ENCODE results near the gene ULK2. TPM values are rescaled to one million over a fixed set of nuclear protein-coding genes. Genes with fewer than 3 reads are reported as not detected.
A peak's percentile ranks its signal among the peaks of the same experiment; 100 is the strongest.

Gene ULK2
- total and polyA plus RNA-seq, 4 experiments from 2014 or later = 5.2 to 14.5 (median 11.6) TPM

- Histone ChIP-seq H3K9me3 (ENCODE audit: control insufficient read depth in 1 of 2, low read length in 2 of 2) (no peaks in the 10 kb centered on the region), H3K27me3 (ENCODE audit: insufficient read depth, low read length) (no peaks in the 10 kb centered on the region), H3K4me1 (ENCODE audit: insufficient read depth, low read length) (no peaks in the 10 kb centered on the region), H3K36me3 (ENCODE audit: insufficient read depth, low read length) (peaks cover 4% of the 10 kb centered on the region), H3K27ac (ENCODE audit: low read depth, low read length) (no peak overlapping the region), H3K4me3 (ENCODE audit: low read length in 2 of 2) (no peak overlapping the region)
- H3K4me1 Mint-ChIP-seq = peaks cover 0 to 1% (median 0%) of the 10 kb centered on the region in 4 donors
- ChIA-PET CTCF (ENCODE audit: partially characterized antibody) (interaction anchor here (0.7 to 3.0 kb wide), 6 partner anchors 25 to 301 kb away, joined by 3 to 10 read pairs (median 4); partner anchors contain the start of gene ALDH3A2), POLR2A (ENCODE audit: partially characterized antibody) (no interaction called here)
- no peaks in the 10 kb centered on the region for H3K27me3 Mint-ChIP-seq
- no peak overlapping the region for H3K27ac Mint-ChIP-seq
- H3K4me3 Mint-ChIP-seq = no peak overlapping the region
- DNase-seq = peak in 4 of 5 donors; percentile 5 to 22 (median 11)
- intact Hi-C loops (cut with micrococcal nuclease) = loop anchor here (1.0 to 5.0 kb wide), 2 partner anchors 45 to 298 kb away; no protein-coding TSS in a partner anchor
- no peaks in the 10 kb centered on the region for H3K9me3 Mint-ChIP-seq
- H3K36me3 Mint-ChIP-seq = peaks cover 37 to 43% of the 10 kb centered on the region in 2 donors
These were observed 55.3 kb downstream of the ULK2 start for GRCh38 chr17:19812407-19812806.

DNA sequence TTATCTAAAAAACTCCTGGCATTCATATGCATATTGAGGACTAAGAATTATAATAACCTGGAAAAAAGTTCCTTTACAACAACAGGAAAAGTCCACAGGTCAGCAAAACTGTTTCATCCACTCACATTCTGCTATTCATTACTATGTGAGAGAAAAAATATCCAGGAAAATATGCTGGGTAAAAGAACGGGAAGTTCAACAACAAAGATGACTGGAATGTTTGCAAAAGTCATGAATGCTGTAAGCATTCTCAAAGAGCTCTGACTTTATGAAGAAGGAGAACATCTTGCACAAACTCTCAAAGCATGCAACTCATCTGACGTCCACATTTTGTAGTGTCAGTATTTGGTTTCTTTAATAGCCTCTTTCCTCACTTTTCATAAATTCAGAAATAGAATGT lies 62.7 kb downstream of the ULK2 start:
- Histone ChIP-seq H3K27ac (ENCODE audit: low read depth, low read length) (no peak overlapping the region), H3K9me3 (ENCODE audit: control insufficient read depth in 1 of 2, low read length in 2 of 2) (no peaks in the 10 kb centered on the region), H3K36me3 (ENCODE audit: insufficient read depth, low read length) (no peaks in the 10 kb centered on the region), H3K4me1 (ENCODE audit: insufficient read depth, low read length) (peaks cover 6% of the 10 kb centered on the region), H3K4me3 (ENCODE audit: low read length in 2 of 2) (no peak overlapping the region), H3K27me3 (ENCODE audit: insufficient read depth, low read length) (no peaks in the 10 kb centered on the region)
- Mint-ChIP-seq H3K36me3 (peaks cover 27 to 48% of the 10 kb centered on the region in 2 donors), H3K9me3 (no peaks in the 10 kb centered on the region), H3K4me3 (no peak overlapping the region), H3K27me3 (no peaks in the 10 kb centered on the region), H3K27ac (peak overlapping the region in 1 of 7 donors; percentile 37), H3K4me1 (peaks cover 12 to 24% (median 20%) of the 10 kb centered on the region in 4 donors)
- intact Hi-C loops (cut with micrococcal nuclease) = no loop called here
- ChIA-PET CTCF (ENCODE audit: partially characterized antibody) (no interaction called here), POLR2A (ENCODE audit: partially characterized antibody) (interaction anchor here (0.7 kb wide), 1 partner anchor 48 kb away, joined by 3 read pairs; no protein-coding TSS in a partner anchor)
- DNase-seq = no peak

DNA sequence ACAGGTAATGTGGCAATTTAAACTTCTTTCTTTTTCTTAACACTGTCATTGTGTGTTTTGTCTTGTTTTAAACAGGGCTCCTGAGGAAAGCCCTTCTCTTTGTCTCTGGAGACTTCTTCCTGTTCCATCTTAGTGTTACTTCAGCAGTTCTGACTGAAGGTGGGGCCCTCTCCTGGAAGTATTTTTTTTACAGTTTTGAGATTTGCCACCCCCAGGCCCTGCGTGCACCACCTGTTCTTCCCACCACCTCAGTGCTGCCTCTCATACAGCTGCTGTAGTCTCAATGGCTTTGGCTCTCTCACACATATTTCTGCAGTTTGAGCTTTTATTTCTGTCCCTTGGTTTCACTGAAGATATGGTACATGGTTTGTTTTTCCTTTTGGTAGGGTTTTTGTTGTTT lies 67.2 kb downstream of the ULK2 start:
- intact Hi-C loops (cut with micrococcal nuclease) = no loop called here
- Histone ChIP-seq H3K27me3 (ENCODE audit: insufficient read depth, low read length) (no peaks in the 10 kb centered on the region), H3K4me1 (ENCODE audit: insufficient read depth, low read length) (peaks cover 6% of the 10 kb centered on the region), H3K36me3 (ENCODE audit: insufficient read depth, low read length) (peaks cover 15% of the 10 kb centered on the region), H3K9me3 (ENCODE audit: control insufficient read depth in 1 of 2, low read length in 2 of 2) (peaks cover 0 to 7% of the 10 kb centered on the region in 2 donors), H3K4me3 (ENCODE audit: low read length in 2 of 2) (no peak overlapping the region), H3K27ac (ENCODE audit: low read depth, low read length) (no peak overlapping the region)
- peak in 2 of 5 donors; percentile 2 to 4 for DNase-seq
- ChIA-PET CTCF (ENCODE audit: partially characterized antibody) (interaction anchor here (1.2 kb wide), 1 partner anchor 37 kb away, joined by 4 read pairs; no protein-coding TSS in a partner anchor), POLR2A (ENCODE audit: partially characterized antibody) (no interaction called here)
- H3K4me1 Mint-ChIP-seq = peaks cover 10 to 17% (median 12%) of the 10 kb centered on the region in 4 donors
- peaks cover 0 to 15% (median 14%) of the 10 kb centered on the region in 8 donors for H3K9me3 Mint-ChIP-seq
- H3K27me3 Mint-ChIP-seq = no peaks in the 10 kb centered on the region
- H3K27ac Mint-ChIP-seq = peak overlapping the region in 6 of 7 donors; percentile 20 to 87 (median 62)
- no peak overlapping the region for H3K4me3 Mint-ChIP-seq
- peaks cover 39 to 56% of the 10 kb centered on the region in 2 donors for H3K36me3 Mint-ChIP-seq

DNA sequence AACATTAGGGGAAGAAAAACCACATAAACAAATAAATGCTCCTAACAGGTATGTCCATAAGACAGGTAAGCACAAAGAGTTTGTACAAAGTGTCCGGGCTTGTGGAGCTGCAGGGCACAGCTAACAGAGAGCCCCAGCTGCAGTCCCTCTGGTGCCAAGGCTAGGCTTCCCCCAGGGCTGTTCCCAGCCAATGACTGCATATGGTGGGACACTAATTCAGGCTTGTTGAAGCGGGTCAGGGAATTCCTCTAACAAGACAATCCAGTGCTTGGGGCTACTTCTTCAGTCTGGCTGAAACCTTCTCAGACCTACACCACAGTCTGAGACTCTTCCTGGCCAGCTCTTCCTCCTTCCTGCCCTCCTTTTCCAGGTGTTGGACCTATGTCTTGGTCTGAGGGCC lies 67.9 kb downstream of the ULK2 start:
- Histone ChIP-seq H3K27ac (ENCODE audit: low read depth, low read length) (no peak overlapping the region), H3K4me1 (ENCODE audit: insufficient read depth, low read length) (peaks cover 6% of the 10 kb centered on the region), H3K27me3 (ENCODE audit: insufficient read depth, low read length) (no peaks in the 10 kb centered on the region), H3K4me3 (ENCODE audit: low read length in 2 of 2) (no peak overlapping the region), H3K36me3 (ENCODE audit: insufficient read depth, low read length) (peaks cover 15% of the 10 kb centered on the region), H3K9me3 (ENCODE audit: control insufficient read depth in 1 of 2, low read length in 2 of 2) (peaks cover 0 to 7% of the 10 kb centered on the region in 2 donors)
- Mint-ChIP-seq H3K4me1 (peaks cover 9 to 11% (median 9%) of the 10 kb centered on the region in 4 donors), H3K27ac (peak overlapping the region in 4 of 7 donors; percentile 3 to 72 (median 40)), H3K9me3 (peaks cover 0 to 20% (median 15%) of the 10 kb centered on the region in 8 donors), H3K27me3 (no peaks in the 10 kb centered on the region), H3K36me3 (peaks cover 44 to 54% of the 10 kb centered on the region in 2 donors), H3K4me3 (no peak overlapping the region)
- CTCF ChIA-PET (ENCODE audit: partially characterized antibody) = no interaction called here
- POLR2A ChIA-PET (ENCODE audit: partially characterized antibody) = no interaction called here
- no peak for DNase-seq
- intact Hi-C loops (cut with micrococcal nuclease) = no loop called here

DNA sequence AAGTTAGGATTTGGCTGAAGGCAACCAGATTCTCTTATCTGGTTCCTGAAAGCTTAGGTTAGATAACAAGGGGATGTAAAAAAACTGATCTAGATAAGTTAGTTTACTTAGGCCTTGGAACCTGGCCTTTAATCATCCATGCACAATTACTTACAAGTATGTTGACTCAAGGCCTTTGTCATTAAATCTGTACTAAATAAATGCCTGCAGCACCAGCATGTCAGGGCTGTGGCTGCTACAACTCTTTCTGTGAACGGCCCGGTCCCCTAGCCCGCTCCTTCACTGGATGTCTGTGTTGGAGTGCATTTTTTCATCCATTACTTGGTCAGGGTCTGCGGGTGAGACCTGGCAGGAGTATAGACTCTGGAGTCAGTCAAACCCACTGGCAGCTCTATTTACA lies 71.3 kb downstream of the ULK2 start:
- H3K4me3 Mint-ChIP-seq = no peak overlapping the region
- H3K27ac Mint-ChIP-seq = peak overlapping the region in 2 of 7 donors; percentile 64 to 83
- H3K9me3 ChIP-seq (ENCODE audit: control insufficient read depth in 1 of 2, low read length in 2 of 2) = peaks cover 0 to 7% of the 10 kb centered on the region in 2 donors
- peaks cover 6% of the 10 kb centered on the region for H3K4me1 ChIP-seq (ENCODE audit: insufficient read depth, low read length)
- H3K36me3 ChIP-seq (ENCODE audit: insufficient read depth, low read length) = peaks cover 26% of the 10 kb centered on the region
- peaks cover 9 to 11% (median 9%) of the 10 kb centered on the region in 4 donors for H3K4me1 Mint-ChIP-seq
- intact Hi-C loops (cut with micrococcal nuclease) = no loop called here
- DNase-seq = no peak
- H3K36me3 Mint-ChIP-seq = peaks cover 69 to 76% of the 10 kb centered on the region in 2 donors
- POLR2A ChIA-PET (ENCODE audit: partially characterized antibody) = no interaction called here
- no peak overlapping the region for H3K4me3 ChIP-seq (ENCODE audit: low read length in 2 of 2)
- peaks cover 0 to 28% (median 16%) of the 10 kb centered on the region in 8 donors for H3K9me3 Mint-ChIP-seq
- H3K27me3 ChIP-seq (ENCODE audit: insufficient read depth, low read length) = no peaks in the 10 kb centered on the region
- CTCF ChIA-PET (ENCODE audit: partially characterized antibody) = interaction anchor here (1.3 kb wide), 1 partner anchor 34 kb away, joined by 3 read pairs; no protein-coding TSS in a partner anchor
- H3K27ac ChIP-seq (ENCODE audit: low read depth, low read length) = no peak overlapping the region
- H3K27me3 Mint-ChIP-seq = no peaks in the 10 kb centered on the region

DNA sequence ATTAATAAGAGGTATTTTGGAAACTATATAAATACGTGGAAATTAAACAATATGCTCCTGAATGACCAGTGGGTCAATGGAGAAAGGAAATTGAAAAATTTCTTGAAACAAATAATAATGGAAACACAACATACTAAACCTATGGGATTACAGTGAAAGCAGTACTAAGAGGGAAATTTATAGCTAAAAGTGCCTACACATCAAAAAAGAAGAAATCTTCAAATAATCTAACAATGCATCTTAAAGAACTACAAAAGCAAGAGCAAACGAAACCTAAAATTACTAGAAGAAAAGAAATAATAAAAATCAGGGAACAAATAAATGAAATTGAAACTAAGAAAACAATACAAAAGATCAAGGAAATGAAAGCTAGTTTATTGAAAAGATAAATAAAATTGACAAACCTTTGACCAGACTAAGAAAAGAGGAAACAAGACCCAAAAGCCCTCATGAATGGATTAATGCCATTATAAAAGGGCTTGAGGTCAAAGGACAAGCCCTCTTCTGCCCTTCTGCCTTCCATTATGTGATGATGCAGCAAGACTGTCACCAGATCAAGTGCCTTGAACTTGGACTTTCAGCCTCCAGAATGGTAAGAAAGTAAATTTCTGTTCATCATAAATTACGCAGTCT lies 75.7 kb downstream of the ULK2 start:
- DNase-seq = no peak
- no peak overlapping the region for H3K4me3 ChIP-seq (ENCODE audit: low read length in 2 of 2)
- intact Hi-C loops (cut with micrococcal nuclease) = no loop called here
- H3K4me1 ChIP-seq (ENCODE audit: insufficient read depth, low read length) = no peaks in the 10 kb centered on the region
- peak overlapping the region in 2 of 7 donors; percentile 34 to 38 for H3K27ac Mint-ChIP-seq
- H3K36me3 ChIP-seq (ENCODE audit: insufficient read depth, low read length) = peaks cover 32% of the 10 kb centered on the region
- peaks cover 0 to 7% of the 10 kb centered on the region in 2 donors for H3K9me3 ChIP-seq (ENCODE audit: control insufficient read depth in 1 of 2, low read length in 2 of 2)
- H3K4me3 Mint-ChIP-seq = no peak overlapping the region
- peaks cover 75 to 87% of the 10 kb centered on the region in 2 donors for H3K36me3 Mint-ChIP-seq
- H3K27me3 Mint-ChIP-seq = no peaks in the 10 kb centered on the region
- peaks cover 0 to 6% (median 0%) of the 10 kb centered on the region in 4 donors for H3K4me1 Mint-ChIP-seq
- ChIA-PET POLR2A (ENCODE audit: partially characterized antibody) (no interaction called here), CTCF (ENCODE audit: partially characterized antibody) (interaction anchor here (0.7 to 1.4 kb wide), 3 partner anchors 26 to 278 kb away, joined by 3 to 6 read pairs (median 3); no protein-coding TSS in a partner anchor)
- H3K27me3 ChIP-seq (ENCODE audit: insufficient read depth, low read length) = no peaks in the 10 kb centered on the region
- H3K9me3 Mint-ChIP-seq = peaks cover 0 to 26% (median 13%) of the 10 kb centered on the region in 8 donors
- no peak overlapping the region for H3K27ac ChIP-seq (ENCODE audit: low read depth, low read length)

DNA sequence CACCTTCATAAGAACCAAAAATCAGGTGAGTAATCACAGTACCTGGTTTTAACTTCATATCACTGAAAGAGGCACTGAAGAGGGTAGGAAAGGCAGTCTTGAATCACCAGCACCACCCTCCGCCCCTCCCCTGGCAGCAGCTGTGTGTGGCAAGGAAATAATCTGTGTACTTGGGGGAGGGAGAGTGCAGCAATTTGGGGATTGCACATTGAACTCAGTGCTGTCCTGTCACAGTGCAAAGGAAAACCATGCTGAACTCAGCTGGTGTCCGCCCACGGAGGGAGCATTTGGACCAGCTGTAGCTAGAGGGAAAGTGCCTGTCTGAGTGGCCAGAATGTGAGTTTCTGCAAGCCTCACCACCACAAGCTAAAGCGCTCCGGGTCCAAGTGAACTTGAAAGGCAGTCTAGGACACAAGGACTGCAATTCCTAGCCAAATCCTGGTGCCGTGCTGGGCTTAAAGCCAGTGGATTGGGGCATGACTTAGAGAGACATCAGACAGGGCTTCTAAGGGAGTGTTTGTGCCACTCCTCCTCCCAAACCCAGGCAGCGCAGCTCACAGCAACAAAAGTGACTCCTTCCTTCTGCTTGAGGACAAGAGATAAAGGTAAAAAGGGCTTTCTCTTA lies 79.9 kb downstream of the ULK2 start:
- Histone ChIP-seq H3K9me3 (ENCODE audit: control insufficient read depth in 1 of 2, low read length in 2 of 2) (no peaks in the 10 kb centered on the region), H3K4me3 (ENCODE audit: low read length in 2 of 2) (no peak overlapping the region), H3K27me3 (ENCODE audit: insufficient read depth, low read length) (no peaks in the 10 kb centered on the region), H3K36me3 (ENCODE audit: insufficient read depth, low read length) (peaks cover 7% of the 10 kb centered on the region), H3K4me1 (ENCODE audit: insufficient read depth, low read length) (no peaks in the 10 kb centered on the region), H3K27ac (ENCODE audit: low read depth, low read length) (no peak overlapping the region)
- peaks cover 0 to under 1% (median 0%) of the 10 kb centered on the region in 8 donors for H3K9me3 Mint-ChIP-seq
- peak overlapping the region in 1 of 7 donors; percentile 31 for H3K27ac Mint-ChIP-seq
- no peaks in the 10 kb centered on the region for H3K27me3 Mint-ChIP-seq
- ChIA-PET POLR2A (ENCODE audit: partially characterized antibody) (no interaction called here), CTCF (ENCODE audit: partially characterized antibody) (interaction anchor here (0.8 to 1.2 kb wide), 2 partner anchors 18 to 24 kb away, joined by 3 to 4 read pairs; no protein-coding TSS in a partner anchor)
- H3K4me3 Mint-ChIP-seq = no peak overlapping the region
- H3K4me1 Mint-ChIP-seq = peaks cover 0 to 6% (median 0%) of the 10 kb centered on the region in 4 donors
- DNase-seq = no peak
- intact Hi-C loops (cut with micrococcal nuclease) = no loop called here
- H3K36me3 Mint-ChIP-seq = peaks cover 47 to 48% of the 10 kb centered on the region in 2 donors
